ENCODE measurements around the gene SELENON.
A peak's percentile ranks its signal among the peaks of the same experiment; 100 is the strongest.

SELENON gene

GRCh38 chr1:25769625-25770383 lies 30.2 kb upstream of the SELENON start:
- no peak for DNase-seq (ENCODE audit: extremely low read depth in 1 of 2, low read depth in 1 of 2)

GRCh38 chr1:25770541-25771220 lies 29.3 kb upstream of the SELENON start:
- no peak for DNase-seq (ENCODE audit: extremely low read depth in 1 of 2, low read depth in 1 of 2)

- DNase-seq (ENCODE audit: extremely low read depth in 1 of 2, low read depth in 1 of 2) = no peak
Measured at GRCh38 chr1:25771221-25772114, 28.5 kb upstream of the SELENON start.

- no peak for DNase-seq (ENCODE audit: extremely low read depth in 1 of 2, low read depth in 1 of 2)
Measured at GRCh38 chr1:25772164-25772563, 27.8 kb upstream of the SELENON start.

GRCh38 chr1:25772692-25773245 lies 27.2 kb upstream of the SELENON start:
- no peak for DNase-seq (ENCODE audit: extremely low read depth in 1 of 2, low read depth in 1 of 2)

GRCh38 chr1:25773441-25774125 lies 26.4 kb upstream of the SELENON start:
- DNase-seq (ENCODE audit: extremely low read depth in 1 of 2, low read depth in 1 of 2) = no peak

GRCh38 chr1:25774206-25774803 lies 25.7 kb upstream of the SELENON start:
- no peak for DNase-seq (ENCODE audit: extremely low read depth in 1 of 2, low read depth in 1 of 2)

- peak; percentile 62 to 80 for DNase-seq (ENCODE audit: extremely low read depth in 1 of 2, low read depth in 1 of 2)
Measured at GRCh38 chr1:25774921-25775771, 24.8 kb upstream of the SELENON start.

GRCh38 chr1:25779388-25779787 lies 20.6 kb upstream of the SELENON start:
- no peak for DNase-seq (ENCODE audit: extremely low read depth in 1 of 2, low read depth in 1 of 2)

- no peak for DNase-seq (ENCODE audit: extremely low read depth in 1 of 2, low read depth in 1 of 2)
Measured at GRCh38 chr1:25779894-25780293, 20.1 kb upstream of the SELENON start.

- DNase-seq (ENCODE audit: extremely low read depth in 1 of 2, low read depth in 1 of 2) = no peak
Measured at GRCh38 chr1:25780318-25781129, 19.5 kb upstream of the SELENON start.

GRCh38 chr1:25781130-25781433 lies 18.9 kb upstream of the SELENON start:
- no peak for DNase-seq (ENCODE audit: extremely low read depth in 1 of 2, low read depth in 1 of 2)

GRCh38 chr1:25782608-25783201 lies 17.3 kb upstream of the SELENON start:
- DNase-seq (ENCODE audit: extremely low read depth in 1 of 2, low read depth in 1 of 2) = no peak

GRCh38 chr1:25784575-25785051 lies 15.4 kb upstream of the SELENON start:
- no peak for DNase-seq (ENCODE audit: extremely low read depth in 1 of 2, low read depth in 1 of 2)

GRCh38 chr1:25785333-25786067 lies 14.5 kb upstream of the SELENON start:
- DNase-seq (ENCODE audit: extremely low read depth in 1 of 2, low read depth in 1 of 2) = no peak

GRCh38 chr1:25786887-25787759 lies 12.9 kb upstream of the SELENON start:
- no peak for DNase-seq (ENCODE audit: extremely low read depth in 1 of 2, low read depth in 1 of 2)

All from stimulated activated CD8-positive, alpha-beta memory T cell treated with anti-CD3 and anti-CD28 coated beads, Interleukin-7, amount 100 ng/mL, for 48 hours (primary cell).